HG02610 (cell line): ENCODE results near the gene MAP3K19.

Experiments
- ATAC-seq: cut with Tn5 transposase; IDR thresholded peaks from one replicate; pipeline ENCODE4 v1.9.1; 2021; ENCODE audit warnings: mild to moderate bottlenecking, moderate library complexity; ENCODE audit not compliant: unreplicated experiment

MAP3K19 gene

GRCh38 chr2:134934150-134934549, 113.1 kb downstream of the MAP3K19 start:
- no peak for ATAC-seq

GRCh38 chr2:134933732-134934131, 113.5 kb downstream of the MAP3K19 start:
- no peak for ATAC-seq

- ATAC-seq: no peak
Measured at GRCh38 chr2:134932864-134933526, 114.3 kb downstream of the MAP3K19 start.

- no peak for ATAC-seq
Measured at GRCh38 chr2:134927195-134927594, 120.1 kb downstream of the MAP3K19 start.

- no peak for ATAC-seq
Measured at GRCh38 chr2:134926231-134926931, 120.9 kb downstream of the MAP3K19 start.

GRCh38 chr2:134924912-134925311, 122.3 kb downstream of the MAP3K19 start:
- ATAC-seq: no peak

GRCh38 chr2:134919341-134920210, 127.7 kb downstream of the MAP3K19 start:
- peak; percentile 6 for ATAC-seq

- ATAC-seq: peak; percentile 87
Measured at GRCh38 chr2:134918526-134919340, 128.5 kb downstream of the MAP3K19 start, which contains the start of gene CCNT2. TSS of gene CCNT2 (plus strand) at chr2:134918822. CDS start at chr2:134918855, 33 bp downstream.

GRCh38 chr2:134917888-134918525, 129.2 kb downstream of the MAP3K19 start:
- peak; percentile 82 for ATAC-seq

- ATAC-seq: no peak
Measured at GRCh38 chr2:134917360-134917865, 129.8 kb downstream of the MAP3K19 start.
